Adrenal gland (tissue), 12 donors: ENCODE data around the gene MYPN. TPM values are rescaled to one million over a fixed set of nuclear protein-coding genes. Genes with fewer than 3 reads are reported as not detected.
"Not testable (repeated sequence)": the region's sequence is repeated elsewhere in the genome, so short reads cannot be mapped to it uniquely, and the experiment has no call there.

Source experiments
- DNase-seq, 7 donors: peaks; one replicate each; pipeline ENCODE4 v3.0.0-alpha.2; 2019 to 2020
- H3K27ac ChIP-seq, 5 donors: fragments of 200-600 bp; sonication (generic) in 4 of 5; 1 replicate in 3 of 5; 2 replicates in 2 of 5; pipeline versions ENCODE4 v1.5.1 to v1.8.0; 2016 to 2020; ENCODE audit warnings: mild to moderate bottlenecking in 1 of 5
- H3K27me3 ChIP-seq: fragments of 200-600 bp; 2 replicates; pipeline ENCODE4 v1.8.0; 2021
- H3K36me3 ChIP-seq, 2 donors: fragments of 200-600 bp; replicated peaks in 1 of 2; 1 replicate in 1 of 2; 2 replicates in 1 of 2; pipeline versions ENCODE4 v1.5.1 to v1.8.0; 2018 to 2022
- H3K4me1 ChIP-seq, 2 donors: fragments of 200-600 bp; replicated peaks in 1 of 2; 1 replicate in 1 of 2; 2 replicates in 1 of 2; pipeline versions ENCODE4 v1.5.1 to v1.8.0; 2018 to 2021
- H3K4me3 ChIP-seq, 4 donors: fragments of 200-600 bp; sonication (generic) in 3 of 4; one replicate each; pipeline ENCODE4 v1.5.1; 2016 to 2018
- H3K9me3 ChIP-seq, 3 donors: fragments of 200-600 bp; sonication (generic) in 1 of 3; replicated peaks in 1 of 3; 1 replicate in 2 of 3; 2 replicates in 1 of 3; pipeline versions ENCODE4 v1.5.1 to v1.8.0; 2016 to 2021
- POLR2A ChIP-seq, 2 donors: fragments of 450-650 bp; IDR thresholded peaks; one replicate each; pipeline ENCODE4 v1.6.1; 2017; ENCODE audit warnings: antibody characterized with exemption in 2 of 2, mild to moderate bottlenecking in 2 of 2, moderate library complexity in 1 of 2
- WGBS, 4 donors: extraction: QIAGEN DNeasy Blood & Tissue Kit in 2 of 4; methylation state at CpG; one replicate each; pipeline versions ENCODE4 v1.1.5 to v1.1.7; 2013 to 2017; 5-methylcytosine and 5-hydroxymethylcytosine counted together
- intact Hi-C, 2 donors: fragments of 100-400 bp; cut with DNase I; formaldehyde crosslinking; loops; one replicate each; pipeline versions ENCODE4 v1.14.1 to v1.15.0; 2022 to 2023
- polyA plus RNA-seq, 3 donors: library from polyadenylated mRNA; stranded (reverse); fragments of 200-250 nt in 2 of 3; fragments of 350-450 nt in 1 of 3; fragmentation: Illumina TruSeq in 1 of 3; extraction: RNeasy Lipid Tissue Mini Kit (QIAGEN cat#74804) in 1 of 3; gene quantifications; one replicate each; pipeline ENCODE4 v1.2.3, GENCODE V29; 2013 to 2014
- total RNA-seq, 9 donors: library from RNA; depleted of rRNA in 4 of 9; stranded (reverse); fragments of >200 nt in 4 of 9; fragments of 120-200 nt in 1 of 9; fragmentation: NEBNext Ultra II Directional in 1 of 9; extraction: Animal tissue kit (Norgen Biotek cat#: 25700) in 1 of 9; gene quantifications; one replicate each; pipeline versions ENCODE4 v1.1.0 to v1.2.4, GENCODE V29; 2013 to 2023
- TF ChIP-seq, protein P1 (sequence below), 6 experiments: fragments of 450-650 bp in 4 of 6; fragments of 200-600 bp in 2 of 6; sonication (generic) in 1 of 6; IDR thresholded peaks; 1 replicate in 5 of 6; 2 replicates in 1 of 6; pipeline versions ENCODE4 v1.5.1 to v1.8.0; 2016 to 2021; ENCODE audit warnings: antibody characterized with exemption in 6 of 6, mild to moderate bottlenecking in 2 of 6, moderate library complexity in 1 of 6
- donor health status: healthy with polysubstance abuse.
- donor health status: Bipolar disorder and iron deficiency.
- donor health status: DM: yes; HTN: yes; CAD: no.
- donor health status: DM: no; HTN: no; CAD: no.
- donor health status: DM: no; HTN: no; CAD: no.
- donor health status: DM: yes; HTN: yes; CAD: no.

Gene MYPN
- total and polyA plus RNA-seq, 12 donors, result 0.10 to 1.9 (median 0.31) TPM; not detected in 2

DNA sequence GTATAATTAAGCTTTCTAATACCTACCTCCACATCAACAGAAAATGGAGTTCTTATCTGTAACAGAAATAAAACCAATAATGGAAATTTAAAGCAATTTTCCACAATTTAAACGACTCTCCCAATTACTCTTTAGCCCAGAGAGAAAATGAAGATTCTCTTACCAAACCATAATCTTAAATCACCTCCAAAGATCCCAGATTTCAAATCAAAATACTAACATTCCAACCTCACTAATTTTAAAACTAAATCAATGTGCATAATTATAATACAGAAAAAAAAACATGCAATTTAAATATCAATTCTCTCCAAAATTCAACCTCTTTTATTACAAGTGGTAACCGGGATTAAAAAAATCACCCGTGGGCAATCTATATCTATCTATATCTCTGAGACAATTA, 35.7 kb upstream of the MYPN start:
- TF ChIP-seq, protein P1, sequence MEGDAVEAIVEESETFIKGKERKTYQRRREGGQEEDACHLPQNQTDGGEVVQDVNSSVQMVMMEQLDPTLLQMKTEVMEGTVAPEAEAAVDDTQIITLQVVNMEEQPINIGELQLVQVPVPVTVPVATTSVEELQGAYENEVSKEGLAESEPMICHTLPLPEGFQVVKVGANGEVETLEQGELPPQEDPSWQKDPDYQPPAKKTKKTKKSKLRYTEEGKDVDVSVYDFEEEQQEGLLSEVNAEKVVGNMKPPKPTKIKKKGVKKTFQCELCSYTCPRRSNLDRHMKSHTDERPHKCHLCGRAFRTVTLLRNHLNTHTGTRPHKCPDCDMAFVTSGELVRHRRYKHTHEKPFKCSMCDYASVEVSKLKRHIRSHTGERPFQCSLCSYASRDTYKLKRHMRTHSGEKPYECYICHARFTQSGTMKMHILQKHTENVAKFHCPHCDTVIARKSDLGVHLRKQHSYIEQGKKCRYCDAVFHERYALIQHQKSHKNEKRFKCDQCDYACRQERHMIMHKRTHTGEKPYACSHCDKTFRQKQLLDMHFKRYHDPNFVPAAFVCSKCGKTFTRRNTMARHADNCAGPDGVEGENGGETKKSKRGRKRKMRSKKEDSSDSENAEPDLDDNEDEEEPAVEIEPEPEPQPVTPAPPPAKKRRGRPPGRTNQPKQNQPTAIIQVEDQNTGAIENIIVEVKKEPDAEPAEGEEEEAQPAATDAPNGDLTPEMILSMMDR (IDR thresholded peaks at IDR 0.05), result no peak
- TF ChIP-seq POLR2A (IDR thresholded peaks at IDR 0.05), result no peak
- H3K4me3 ChIP-seq, result peak overlapping the region in 3 of 4 donors; percentile 87 to 99 (median 97)
- H3K36me3 ChIP-seq, result peaks cover 0 to 11% of the 10 kb centered on the region in 2 donors
- WGBS, 4 donors, result 6 to 19% (median 11%) methylated on average over 3 of the region's 3 CpGs
- H3K4me1 ChIP-seq, result peaks cover 22 to 43% of the 10 kb centered on the region in 2 donors
- intact Hi-C loops, result no loop called here
- peak overlapping the region in 2 of 5 donors; percentile 99 to 100 for H3K27ac ChIP-seq
- no peaks in the 10 kb centered on the region for H3K9me3 ChIP-seq
- H3K27me3 ChIP-seq, result no peaks in the 10 kb centered on the region
- no peak for DNase-seq

DNA sequence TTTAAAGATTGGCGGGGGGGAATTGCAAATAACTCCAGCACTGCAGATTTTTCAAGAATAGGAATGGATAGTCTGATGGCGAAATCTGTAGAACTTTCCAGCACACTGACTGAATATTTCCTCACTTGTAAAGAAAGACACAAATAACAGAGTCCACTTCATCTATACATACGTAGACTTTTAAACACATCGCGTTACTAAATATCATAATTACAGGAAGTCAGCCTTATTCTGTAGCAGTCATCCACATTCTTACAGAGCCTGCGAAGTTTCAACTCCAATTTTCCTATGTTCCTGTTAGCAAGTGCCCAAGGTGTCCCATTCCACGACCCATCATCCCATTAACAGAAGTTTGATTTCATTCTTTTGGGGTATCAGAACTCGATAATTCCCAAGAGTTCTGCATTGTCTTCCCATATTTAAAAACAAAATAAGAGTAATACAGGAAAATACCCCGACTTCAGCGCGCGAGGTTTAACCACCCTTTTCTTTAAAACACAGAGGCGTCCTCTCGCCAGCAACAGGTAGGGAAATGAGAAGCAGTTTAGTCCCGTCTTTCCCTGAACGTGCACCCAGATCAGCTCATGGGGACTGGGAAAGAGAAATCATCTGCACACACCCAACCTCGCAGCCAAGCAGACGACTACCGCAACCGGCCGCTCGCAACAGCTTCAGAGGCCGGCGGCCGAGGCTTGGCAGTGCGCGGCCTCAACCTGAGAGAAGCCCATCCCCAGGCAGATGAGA, 35.1 kb upstream of the MYPN start:
- H3K4me3 ChIP-seq, result peak overlapping the region; percentile 87 to 99 (median 98)
- H3K27me3 ChIP-seq, result no peaks in the 10 kb centered on the region
- H3K27ac ChIP-seq, result peak overlapping the region; percentile 98 to 100 (median 99)
- no peak for TF ChIP-seq POLR2A (IDR thresholded peaks at IDR 0.05)
- TF ChIP-seq, protein P1 (IDR thresholded peaks at IDR 0.05), result no peak
- peaks cover 0 to 11% of the 10 kb centered on the region in 2 donors for H3K36me3 ChIP-seq
- intact Hi-C loops, result no loop called here
- DNase-seq, result peak in 1 of 7 donors; percentile 63
- no peaks in the 10 kb centered on the region for H3K9me3 ChIP-seq
- H3K4me1 ChIP-seq, result peaks cover 22 to 41% of the 10 kb centered on the region in 2 donors
- WGBS, 4 donors, result 0 to 1% (median 1%) methylated on average over 17 to 27 of the region's 27 CpGs

DNA sequence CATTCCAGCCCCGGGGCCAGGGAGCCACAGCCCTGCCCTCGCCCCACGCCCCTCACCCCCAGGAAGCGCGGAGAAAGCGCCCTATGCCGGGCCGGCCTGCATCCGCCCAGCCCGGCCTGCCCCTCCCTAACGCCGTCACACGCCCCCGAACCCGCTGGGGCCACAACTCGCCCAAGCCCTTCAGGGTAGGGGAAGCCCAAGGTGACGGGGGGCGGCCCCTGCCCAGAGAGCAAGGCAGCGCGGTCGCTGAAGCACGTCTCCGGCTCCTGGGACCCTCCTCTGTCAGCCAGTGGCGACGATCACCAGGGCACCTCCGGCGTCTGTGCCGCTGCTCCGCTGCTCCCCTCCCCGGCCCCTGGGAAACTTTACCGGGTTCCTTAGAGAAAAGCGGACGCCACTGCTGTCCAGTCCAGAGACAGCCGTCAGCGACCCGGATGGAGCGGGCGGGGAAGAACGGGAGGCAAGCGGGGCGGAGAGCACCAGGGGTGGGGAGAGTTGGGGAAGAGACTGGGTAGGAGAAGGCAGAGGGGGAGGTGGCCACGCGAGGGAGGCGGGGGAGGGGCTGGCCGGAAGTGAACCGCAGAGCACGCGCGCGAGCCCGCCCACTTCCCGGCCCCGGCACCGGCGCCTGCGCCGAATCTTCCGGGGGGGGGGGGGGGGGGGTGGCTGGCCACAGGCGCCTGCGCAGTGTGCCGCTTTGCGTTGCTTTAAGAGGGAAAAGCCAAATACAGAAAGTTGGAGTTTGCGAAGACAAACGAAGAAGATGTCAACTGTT, 34.3 kb upstream of the MYPN start, which contains the start of gene HERC4:
TSS of gene HERC4 (minus strand) at position 509 of the 775 bp plus-strand sequence. CDS start 2,175 bp downstream, outside the sequence.
- WGBS, 4 donors, result 0 to 1% (median 0%) methylated on average over 20 to 61 of the region's 64 CpGs
- Histone ChIP-seq H3K4me1 (peaks cover 22 to 38% of the 10 kb centered on the region in 2 donors), H3K9me3 (no peaks in the 10 kb centered on the region), H3K36me3 (peaks cover 0 to 5% of the 10 kb centered on the region in 2 donors), H3K4me3 (peak within 1 kb of the TSS; percentile 87 to 99 (median 98)), H3K27me3 (no peaks in the 10 kb centered on the region), H3K27ac (peak within 1 kb of the TSS; percentile 98 to 100 (median 99))
- intact Hi-C loops, result no loop called here
- TF ChIP-seq POLR2A (IDR thresholded peaks at IDR 0.05), result peak; percentile 84 to 87
- TF ChIP-seq, protein P1 (IDR thresholded peaks at IDR 0.05), result no peak
- peak; percentile 96 to 98 (median 97) for DNase-seq

DNA sequence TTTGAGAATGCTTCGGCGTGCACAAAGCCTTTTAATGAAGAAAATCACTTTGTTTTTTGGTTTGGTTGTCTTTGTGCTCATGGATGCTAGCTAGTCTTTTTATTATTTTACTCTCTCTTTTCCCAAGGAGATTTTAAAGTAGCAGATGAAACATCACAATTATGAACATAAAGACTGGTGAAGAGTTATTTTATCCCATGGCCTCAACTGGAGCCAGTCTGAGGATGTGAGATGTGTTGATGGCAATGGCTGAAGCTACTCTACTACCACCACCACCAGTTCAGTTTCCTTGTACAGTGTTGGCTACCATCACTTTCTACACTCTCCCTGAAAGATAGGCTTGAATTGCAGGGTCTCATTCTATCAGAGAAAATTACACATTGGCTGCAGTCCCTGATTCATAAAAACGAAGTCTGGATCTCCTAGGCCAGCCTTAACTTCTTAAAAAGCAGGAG, 33.7 kb upstream of the MYPN start:
- Histone ChIP-seq H3K27me3 (no peaks in the 10 kb centered on the region), H3K4me3 (peak overlapping the region in 2 of 4 donors; percentile 87 to 97), H3K36me3 (no peaks in the 10 kb centered on the region), H3K9me3 (no peaks in the 10 kb centered on the region), H3K4me1 (peaks cover 22 to 38% of the 10 kb centered on the region in 2 donors), H3K27ac (peak overlapping the region in 3 of 5 donors; percentile 20 to 100 (median 99))
- DNase-seq, result no peak
- WGBS, 4 donors, result 29 to 32% (median 30%) methylated on average over 3 of the region's 3 CpGs
- TF ChIP-seq, protein P1 (IDR thresholded peaks at IDR 0.05), result no peak
- TF ChIP-seq POLR2A (IDR thresholded peaks at IDR 0.05), result no peak
- intact Hi-C loops, result no loop called here

DNA sequence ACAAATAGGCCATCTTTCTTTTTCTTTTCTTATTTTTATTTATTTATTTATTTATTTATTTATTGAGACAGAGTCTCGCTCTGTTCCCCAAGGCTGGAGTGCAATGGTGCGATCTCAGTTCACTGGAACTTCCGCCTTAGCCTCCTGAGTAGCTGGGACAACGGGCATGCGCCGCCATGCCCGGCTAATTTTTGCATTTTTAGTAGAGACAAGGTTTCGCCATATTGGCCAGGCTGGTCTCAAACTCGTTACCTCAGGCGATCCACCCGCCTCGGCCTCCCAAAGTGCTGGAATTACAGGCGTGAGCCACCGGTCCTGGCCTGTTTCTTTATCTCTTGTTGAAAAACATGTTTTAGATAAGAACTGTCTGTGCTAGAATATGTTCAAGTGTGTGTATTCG, 33.2 kb upstream of the MYPN start:
- H3K4me1 ChIP-seq, result peaks cover 22 to 33% of the 10 kb centered on the region in 2 donors
- H3K4me3 ChIP-seq, H3K27ac ChIP-seq, H3K9me3 ChIP-seq, intact Hi-C loops, DNase-seq, H3K27me3 ChIP-seq, H3K36me3 ChIP-seq: not testable (repeated sequence)
- 94 to 98% (median 97%) methylated on average over 15 of the region's 15 CpGs for WGBS, 4 donors
